ENCODE measurements around the gene CWC27. TPM values are rescaled to one million over a fixed set of nuclear protein-coding genes. Genes with fewer than 3 reads are reported as not detected.
"Not testable (repeated sequence)": the region's sequence is repeated elsewhere in the genome, so short reads cannot be mapped to it uniquely, and the experiment has no call there.

The CWC27 gene
- total RNA-seq, 4 donors from 2014 or later, result 9.6 to 18.4 (median 12.6) TPM

- ATAC-seq (ENCODE audit: low FRiP score) (no peak), DNase-seq (ENCODE audit: low spot score) (no peak)
- TF ChIP-seq, protein P1, sequence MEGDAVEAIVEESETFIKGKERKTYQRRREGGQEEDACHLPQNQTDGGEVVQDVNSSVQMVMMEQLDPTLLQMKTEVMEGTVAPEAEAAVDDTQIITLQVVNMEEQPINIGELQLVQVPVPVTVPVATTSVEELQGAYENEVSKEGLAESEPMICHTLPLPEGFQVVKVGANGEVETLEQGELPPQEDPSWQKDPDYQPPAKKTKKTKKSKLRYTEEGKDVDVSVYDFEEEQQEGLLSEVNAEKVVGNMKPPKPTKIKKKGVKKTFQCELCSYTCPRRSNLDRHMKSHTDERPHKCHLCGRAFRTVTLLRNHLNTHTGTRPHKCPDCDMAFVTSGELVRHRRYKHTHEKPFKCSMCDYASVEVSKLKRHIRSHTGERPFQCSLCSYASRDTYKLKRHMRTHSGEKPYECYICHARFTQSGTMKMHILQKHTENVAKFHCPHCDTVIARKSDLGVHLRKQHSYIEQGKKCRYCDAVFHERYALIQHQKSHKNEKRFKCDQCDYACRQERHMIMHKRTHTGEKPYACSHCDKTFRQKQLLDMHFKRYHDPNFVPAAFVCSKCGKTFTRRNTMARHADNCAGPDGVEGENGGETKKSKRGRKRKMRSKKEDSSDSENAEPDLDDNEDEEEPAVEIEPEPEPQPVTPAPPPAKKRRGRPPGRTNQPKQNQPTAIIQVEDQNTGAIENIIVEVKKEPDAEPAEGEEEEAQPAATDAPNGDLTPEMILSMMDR (IDR thresholded peaks at IDR 0.05), result no peak
These were observed 127.0 kb downstream of the CWC27 start for GRCh38 chr5:64895748-64896147.

GRCh38 chr5:64899838-64900237 lies 131.1 kb downstream of the CWC27 start:
- DNase-seq (ENCODE audit: low spot score) (no peak), ATAC-seq (ENCODE audit: low FRiP score) (no peak)
- TF ChIP-seq, protein P1 (IDR thresholded peaks at IDR 0.05), result no peak

DNA sequence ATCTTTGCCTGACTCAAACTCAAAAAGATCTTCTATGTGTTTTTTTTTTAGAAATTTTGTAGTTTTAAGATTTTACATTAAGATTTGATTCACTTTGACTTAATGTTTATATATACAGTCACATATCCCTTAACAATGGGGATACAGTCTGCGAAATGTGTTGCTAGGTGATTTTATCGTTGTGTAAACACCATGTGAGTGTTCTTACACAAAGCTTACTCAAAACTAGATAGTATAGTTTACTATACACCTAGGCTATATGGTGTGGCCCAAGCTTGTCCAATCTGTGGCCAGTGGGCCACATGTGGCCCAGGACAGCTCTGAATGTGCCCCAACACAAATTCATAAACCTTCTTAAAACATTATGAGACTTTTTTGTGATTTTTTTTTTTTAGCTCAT lies 131.9 kb downstream of the CWC27 start:
- ATAC-seq (ENCODE audit: low FRiP score), result no peak

DNA sequence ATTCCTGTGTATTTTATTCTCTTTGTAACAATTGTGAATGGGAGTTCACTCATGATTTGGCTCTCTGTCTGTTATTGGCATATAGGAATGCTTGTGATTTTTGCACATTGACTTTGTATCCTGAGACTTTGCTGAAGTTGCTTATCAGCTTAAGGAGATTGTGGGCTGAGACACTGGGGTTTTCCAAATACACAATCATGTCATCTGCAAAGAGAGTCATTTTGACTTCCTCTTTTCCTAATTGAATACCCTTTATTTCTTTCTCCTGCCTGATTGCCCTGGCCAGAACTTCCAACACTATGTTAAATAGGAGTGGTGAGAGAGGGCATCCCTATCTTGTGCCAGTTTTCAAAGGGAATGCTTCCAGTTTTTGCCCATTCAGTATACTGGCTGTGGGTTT lies 138.7 kb downstream of the CWC27 start:
- not testable (repeated sequence) for DNase-seq (ENCODE audit: low spot score); ATAC-seq (ENCODE audit: low FRiP score)

More for the DNA sequence above, 131.9 kb downstream of the CWC27 start:
- TF ChIP-seq, protein P1 (IDR thresholded peaks at IDR 0.05), result no peak
- DNase-seq (ENCODE audit: low spot score), result no peak

GRCh38 chr5:64914396-64914795 lies 145.7 kb downstream of the CWC27 start:
- no peak for DNase-seq (ENCODE audit: low spot score)
- no peak for ATAC-seq (ENCODE audit: low FRiP score)
- TF ChIP-seq, protein P1 (IDR thresholded peaks at IDR 0.05), result no peak

DNA sequence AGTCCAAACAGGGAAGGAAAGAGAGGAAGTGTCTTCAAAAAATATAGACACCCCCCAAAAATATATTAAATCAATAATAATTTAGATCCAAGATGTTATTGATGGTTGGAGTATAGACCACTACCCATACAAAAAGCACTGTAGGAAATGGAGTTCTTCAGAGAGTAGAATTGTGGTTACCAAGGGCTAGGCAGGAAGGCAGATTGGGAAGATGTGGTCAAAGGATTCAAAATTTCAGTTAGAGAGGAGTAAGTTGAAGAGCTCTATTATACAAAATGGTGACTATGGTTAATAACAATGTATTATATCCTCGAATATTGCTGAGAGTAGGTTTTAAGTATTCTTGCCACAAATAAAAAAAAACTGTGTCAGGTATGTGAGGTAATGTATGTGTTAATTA lies 149.4 kb downstream of the CWC27 start:
- ATAC-seq (ENCODE audit: low FRiP score), result no peak
- TF ChIP-seq, protein P1 (IDR thresholded peaks at IDR 0.05), result no peak
- no peak for DNase-seq (ENCODE audit: low spot score)

DNA sequence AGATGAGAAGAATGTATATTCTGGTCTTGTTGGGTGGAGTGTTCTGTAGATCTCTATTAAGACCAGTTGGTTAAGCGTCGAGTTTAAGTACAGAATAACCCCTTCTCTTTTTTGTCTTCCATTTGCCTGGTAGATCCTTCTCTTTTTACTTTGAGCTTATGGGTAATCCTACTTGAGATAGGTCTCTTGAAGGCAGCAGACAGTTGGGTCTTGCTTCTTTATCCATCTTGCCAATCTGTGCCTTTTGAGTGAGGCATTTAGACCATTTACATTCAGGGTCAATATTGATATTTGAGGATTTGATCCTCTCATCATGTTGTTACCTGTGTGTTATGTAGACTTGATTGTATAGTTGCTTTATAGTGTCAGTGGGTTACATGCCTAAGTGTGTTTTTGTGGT lies 152.7 kb downstream of the CWC27 start:
- ATAC-seq (ENCODE audit: low FRiP score) (no peak), DNase-seq (ENCODE audit: low spot score) (no peak)
- TF ChIP-seq, protein P1 (IDR thresholded peaks at IDR 0.05), result no peak
